ENCODE measurements around the gene UMPS.

The UMPS gene

DNA sequence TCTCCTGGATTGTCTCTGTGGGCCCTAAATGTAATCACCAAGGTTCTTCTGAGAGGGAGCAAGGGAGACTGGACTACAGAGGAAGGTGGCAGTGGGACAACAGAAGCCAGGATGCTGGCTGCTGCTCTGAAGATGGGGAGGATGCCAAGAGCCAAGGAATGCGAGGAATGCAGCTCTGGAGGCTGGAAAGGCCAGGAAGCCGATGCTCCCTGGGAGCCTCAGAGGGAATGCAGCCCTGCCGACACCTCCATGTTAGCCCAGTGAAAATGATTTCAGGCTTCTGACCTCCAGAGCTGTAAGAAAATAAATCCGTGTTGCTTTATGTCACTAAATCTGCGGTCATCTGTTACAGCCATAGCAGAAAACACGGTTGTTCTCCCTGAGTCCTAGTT, 44.1 kb downstream of the UMPS start:
- TF ChIP-seq SPI1 (IDR thresholded peaks at IDR 0.05; ENCODE audit: low read depth, low read length) (no peak), POLR2A (IDR thresholded peaks at IDR 0.05; ENCODE audit: low read depth, low read length) (no peak), POLR2AphosphoS5 (IDR thresholded peaks at IDR 0.05; ENCODE audit: low read depth, low read length) (no peak), POU2F2 (IDR thresholded peaks at IDR 0.05; ENCODE audit: low read depth, low read length) (no peak), TAF1 (IDR thresholded peaks at IDR 0.05; ENCODE audit: low read depth, low read length) (no peak)
- DNase-seq (ENCODE audit: insufficient read length, low spot score) = no peak
- FAIRE-seq = no peak

DNA sequence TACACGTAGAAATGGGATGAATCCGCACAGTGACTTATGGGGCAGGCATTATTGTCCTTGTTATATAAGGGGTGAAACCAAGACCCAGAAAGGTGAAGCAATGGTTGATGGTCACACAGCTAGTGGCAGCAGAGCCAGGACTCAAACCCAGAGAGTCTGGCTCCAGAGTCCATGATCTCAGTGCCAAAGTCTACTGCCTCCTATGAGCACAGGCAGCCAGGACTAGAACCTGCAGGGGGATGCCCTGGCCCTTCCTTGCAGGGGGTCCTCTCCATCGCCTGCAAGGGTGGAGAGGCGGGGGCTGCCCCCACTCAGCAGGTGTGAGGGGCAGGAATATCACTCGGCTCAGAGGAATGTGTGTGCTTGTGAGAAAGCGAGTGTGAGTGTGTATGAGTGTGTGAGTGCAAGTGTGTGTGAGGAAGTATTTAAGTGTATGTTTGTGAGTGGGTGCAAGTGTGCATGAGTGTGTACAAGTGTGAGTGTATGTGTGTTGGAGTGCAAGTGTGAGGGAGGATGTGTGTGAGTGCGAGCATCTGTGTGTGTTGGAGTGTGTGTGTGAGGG, 44.7 kb downstream of the UMPS start:
- FAIRE-seq = no peak
- TF ChIP-seq POLR2AphosphoS5 (IDR thresholded peaks at IDR 0.05; ENCODE audit: low read depth, low read length) (no peak), SPI1 (IDR thresholded peaks at IDR 0.05; ENCODE audit: low read depth, low read length) (no peak), TAF1 (IDR thresholded peaks at IDR 0.05; ENCODE audit: low read depth, low read length) (no peak), POLR2A (IDR thresholded peaks at IDR 0.05; ENCODE audit: low read depth, low read length) (no peak)
- DNase-seq (ENCODE audit: insufficient read length, low spot score) = no peak

DNA sequence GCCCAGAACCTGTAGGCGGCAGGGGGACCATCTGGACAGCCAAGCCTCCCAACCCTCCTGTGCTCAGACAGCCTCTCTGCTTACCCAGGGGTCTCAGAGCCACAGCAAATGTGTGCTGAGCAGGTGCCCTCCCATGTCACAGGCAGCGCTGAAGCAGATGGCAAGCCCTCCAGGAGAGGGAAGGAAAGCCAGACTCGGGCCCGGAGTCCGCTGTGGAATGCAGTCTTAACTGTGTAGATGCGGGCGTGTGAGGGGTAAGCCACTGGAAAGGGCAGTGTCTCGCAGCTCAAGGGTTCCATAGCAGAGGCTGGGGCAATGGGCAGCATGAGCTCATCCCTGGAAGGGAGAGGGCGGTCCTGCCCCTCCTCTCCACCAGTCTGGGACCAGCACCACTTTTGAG, 45.6 kb downstream of the UMPS start:
- no peak for DNase-seq (ENCODE audit: insufficient read length, low spot score)
- no peak for TF ChIP-seq POU2F2 (IDR thresholded peaks at IDR 0.05; ENCODE audit: low read depth, low read length)
- TF ChIP-seq POLR2AphosphoS5 (IDR thresholded peaks at IDR 0.05; ENCODE audit: low read depth, low read length) = no peak
- FAIRE-seq = no peak

DNA sequence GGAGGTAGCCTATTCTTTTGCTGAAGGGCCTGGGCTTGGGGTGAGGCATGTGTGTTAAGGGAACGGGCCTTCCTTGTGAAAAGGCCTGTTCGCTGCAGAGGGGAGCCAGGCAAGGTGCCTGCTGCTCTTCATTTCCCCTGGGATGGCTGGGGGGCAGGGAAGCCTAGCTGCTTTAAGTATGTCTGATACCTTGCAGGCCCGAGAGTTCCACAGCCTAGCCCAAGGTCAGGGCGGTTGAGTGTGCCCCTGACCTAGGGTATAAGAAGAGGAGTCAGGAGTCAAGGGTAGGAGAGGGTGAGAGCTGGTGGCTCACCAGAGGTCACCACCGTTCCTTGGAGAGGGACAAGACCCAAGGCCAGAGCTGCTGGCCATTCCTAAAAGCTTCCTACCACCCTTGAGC, 46.6 kb downstream of the UMPS start:
- DNase-seq (ENCODE audit: insufficient read length, low spot score) (no peak), FAIRE-seq (no peak)

DNA sequence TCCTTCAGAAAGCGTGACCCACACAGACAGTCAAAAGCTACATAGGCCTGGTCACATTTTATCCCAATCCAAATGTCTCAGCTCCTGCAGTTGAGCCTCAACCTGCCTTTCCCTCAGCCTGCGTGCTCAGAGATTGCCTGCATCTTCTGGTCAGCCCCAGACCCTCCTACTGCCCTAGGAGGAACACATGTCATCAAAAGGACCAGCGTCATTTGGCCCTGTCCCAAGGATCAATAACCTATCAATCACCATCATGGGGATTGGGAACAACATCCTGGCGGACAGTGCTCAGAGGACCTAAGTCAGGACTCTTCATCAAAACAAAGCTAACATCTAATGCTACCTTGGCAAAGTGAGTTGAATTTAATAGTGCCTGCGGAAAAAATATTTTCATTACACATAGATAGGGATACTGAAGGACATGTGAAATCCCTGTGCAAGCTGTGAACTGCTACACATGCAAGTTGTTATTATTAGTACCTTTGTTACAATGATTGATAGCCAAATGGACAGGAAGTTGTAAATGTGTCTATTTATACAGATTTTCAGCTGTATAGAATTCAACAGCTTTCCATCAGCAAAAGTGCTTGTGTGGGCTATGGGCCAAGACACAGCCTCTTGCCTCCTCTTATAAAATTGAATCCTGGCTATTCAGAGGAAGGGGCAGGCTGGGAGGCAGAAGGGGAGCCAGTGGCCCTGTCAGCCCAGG, 47.7 kb downstream of the UMPS start:
- peak; percentile 23 for FAIRE-seq
- TF ChIP-seq POU2F2 (IDR thresholded peaks at IDR 0.05; ENCODE audit: low read depth, low read length) = no peak
- TF ChIP-seq SPI1 (IDR thresholded peaks at IDR 0.05; ENCODE audit: low read depth, low read length) = no peak
- no peak for TF ChIP-seq POLR2A (IDR thresholded peaks at IDR 0.05; ENCODE audit: low read depth, low read length)
- TF ChIP-seq PAX5 (IDR thresholded peaks at IDR 0.05; ENCODE audit: insufficient read depth, low read length, severe bottlenecking) = no peak
- TF ChIP-seq TAF1 (IDR thresholded peaks at IDR 0.05; ENCODE audit: low read depth, low read length) = no peak
- no peak for TF ChIP-seq POLR2AphosphoS5 (IDR thresholded peaks at IDR 0.05; ENCODE audit: low read depth, low read length)
- no peak for DNase-seq (ENCODE audit: insufficient read length, low spot score)

More for the DNA sequence above, 46.6 kb downstream of the UMPS start:
- TF ChIP-seq POLR2A (IDR thresholded peaks at IDR 0.05; ENCODE audit: low read depth, low read length) (no peak), PAX5 (IDR thresholded peaks at IDR 0.05; ENCODE audit: insufficient read depth, low read length, severe bottlenecking) (no peak), SPI1 (IDR thresholded peaks at IDR 0.05; ENCODE audit: low read depth, low read length) (no peak), TAF1 (IDR thresholded peaks at IDR 0.05; ENCODE audit: low read depth, low read length) (no peak), POU2F2 (IDR thresholded peaks at IDR 0.05; ENCODE audit: low read depth, low read length) (no peak), POLR2AphosphoS5 (IDR thresholded peaks at IDR 0.05; ENCODE audit: low read depth, low read length) (no peak)

DNA sequence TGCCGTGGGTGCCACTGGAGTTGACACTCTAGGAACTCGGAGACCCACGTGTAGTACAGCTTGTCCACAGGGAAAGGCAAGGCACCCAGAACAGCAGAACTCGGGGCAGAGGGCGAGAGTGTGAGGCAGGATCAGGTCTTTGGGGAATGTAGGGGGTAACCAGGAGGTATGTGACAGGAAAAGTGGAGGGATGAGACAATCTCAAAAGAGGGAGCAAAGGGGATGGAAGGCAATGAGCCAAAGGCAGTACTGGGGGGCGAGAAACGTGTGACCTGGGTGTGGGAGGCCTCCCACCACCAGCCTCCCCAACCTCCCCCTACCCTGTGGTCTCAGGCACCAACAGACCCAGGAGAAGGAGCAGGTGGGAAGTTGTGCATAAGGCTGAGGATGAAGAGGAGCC, 48.9 kb downstream of the UMPS start:
- no peak for TF ChIP-seq PAX5 (IDR thresholded peaks at IDR 0.05; ENCODE audit: insufficient read depth, low read length, severe bottlenecking)
- no peak for FAIRE-seq
- no peak for DNase-seq (ENCODE audit: insufficient read length, low spot score)

DNA sequence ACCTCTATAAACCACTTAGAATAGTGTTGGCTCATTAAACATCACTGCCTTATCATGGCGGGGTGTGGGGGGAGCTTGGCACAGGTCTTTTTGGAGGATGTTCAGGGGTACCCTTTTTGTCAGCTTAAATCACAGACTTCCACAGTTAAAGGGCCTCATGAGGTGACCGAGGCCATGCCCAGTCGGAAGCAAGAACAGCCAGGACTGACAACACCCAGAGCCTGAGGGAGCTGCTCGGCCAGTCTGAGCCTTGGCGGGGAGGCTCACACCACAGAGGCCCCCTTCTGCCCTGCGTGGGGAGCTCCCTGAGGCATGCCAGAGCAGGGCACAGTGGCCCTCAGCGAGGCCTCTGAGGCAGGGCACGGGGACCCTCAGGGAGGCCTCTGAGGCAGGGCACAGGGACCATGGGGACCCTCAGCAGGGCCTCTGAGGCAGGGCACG, 49.5 kb downstream of the UMPS start:
- FAIRE-seq (no peak), DNase-seq (ENCODE audit: insufficient read length, low spot score) (no peak)
- TF ChIP-seq POU2F2 (IDR thresholded peaks at IDR 0.05; ENCODE audit: low read depth, low read length) (no peak), POLR2A (IDR thresholded peaks at IDR 0.05; ENCODE audit: low read depth, low read length) (no peak), TAF1 (IDR thresholded peaks at IDR 0.05; ENCODE audit: low read depth, low read length) (no peak), SPI1 (IDR thresholded peaks at IDR 0.05; ENCODE audit: low read depth, low read length) (no peak), POLR2AphosphoS5 (IDR thresholded peaks at IDR 0.05; ENCODE audit: low read depth, low read length) (no peak), PAX5 (IDR thresholded peaks at IDR 0.05; ENCODE audit: insufficient read depth, low read length, severe bottlenecking) (no peak)

DNA sequence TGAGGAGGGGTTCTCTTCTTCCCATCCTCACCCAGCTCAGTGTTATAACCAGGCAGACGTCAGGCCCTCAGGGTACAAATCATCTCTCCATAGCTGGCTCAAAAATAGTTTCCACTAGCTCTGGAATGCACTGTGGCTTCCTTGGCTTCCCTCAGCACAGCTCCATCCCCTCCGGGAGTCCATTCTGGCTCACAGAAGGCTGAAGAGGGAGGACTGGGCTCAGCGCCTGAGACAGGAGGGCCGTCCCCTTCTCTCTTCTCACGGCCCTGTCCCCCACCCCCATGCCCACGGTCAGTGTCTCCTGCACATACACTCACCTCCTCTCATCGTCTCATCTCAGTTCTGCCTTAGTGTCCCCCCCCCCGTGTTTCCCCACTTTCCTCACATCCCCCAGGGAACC, 50.1 kb downstream of the UMPS start:
- no peak for TF ChIP-seq SPI1 (IDR thresholded peaks at IDR 0.05; ENCODE audit: low read depth, low read length)
- TF ChIP-seq POLR2A (IDR thresholded peaks at IDR 0.05; ENCODE audit: low read depth, low read length) = no peak
- TF ChIP-seq TAF1 (IDR thresholded peaks at IDR 0.05; ENCODE audit: low read depth, low read length) = no peak
- TF ChIP-seq PAX5 (IDR thresholded peaks at IDR 0.05; ENCODE audit: insufficient read depth, low read length, severe bottlenecking) = no peak
- no peak for TF ChIP-seq POLR2AphosphoS5 (IDR thresholded peaks at IDR 0.05; ENCODE audit: low read depth, low read length)
- TF ChIP-seq POU2F2 (IDR thresholded peaks at IDR 0.05; ENCODE audit: low read depth, low read length) = no peak
- FAIRE-seq (peak; percentile 5), DNase-seq (ENCODE audit: insufficient read length, low spot score) (no peak)

DNA sequence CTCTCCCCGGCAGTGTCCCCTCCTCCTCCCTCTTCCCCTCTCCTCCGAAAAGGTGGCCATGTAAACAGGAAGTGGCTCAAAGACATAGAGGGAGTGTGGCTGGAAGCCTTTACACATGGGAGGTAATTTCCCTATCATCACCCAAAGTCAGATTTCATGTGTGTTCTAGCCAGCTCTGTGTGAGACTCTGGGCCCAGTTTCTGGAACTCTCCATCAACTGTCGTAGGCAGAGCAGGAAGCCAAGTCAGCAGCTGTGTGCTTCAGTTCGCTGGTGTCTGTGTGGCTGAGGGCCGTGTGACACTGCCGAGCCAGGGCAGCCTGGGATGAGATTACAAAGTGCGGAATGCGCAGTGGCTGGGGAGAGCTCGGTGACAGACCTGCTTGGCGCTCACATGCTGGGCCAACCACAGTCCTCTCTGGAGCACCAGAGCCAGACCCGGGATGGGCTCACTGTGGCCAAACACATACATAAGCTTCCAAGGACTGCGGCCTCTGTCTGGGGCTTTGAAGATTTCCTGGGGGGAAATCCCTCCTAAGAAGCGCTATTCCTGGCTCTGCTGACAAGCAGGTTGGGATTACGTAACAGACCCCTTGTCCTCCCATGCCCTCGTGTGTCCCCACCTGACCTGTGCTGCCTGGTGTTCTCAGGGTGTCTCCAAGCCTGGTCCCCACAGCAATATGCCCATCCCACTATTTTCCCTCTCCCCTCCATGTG, 50.7 kb downstream of the UMPS start:
- DNase-seq (ENCODE audit: insufficient read length, low spot score) (no peak), FAIRE-seq (peak; percentile 71)
- no peak for TF ChIP-seq TAF1 (IDR thresholded peaks at IDR 0.05; ENCODE audit: low read depth, low read length)
- peak; percentile 62 for TF ChIP-seq SPI1 (IDR thresholded peaks at IDR 0.05; ENCODE audit: low read depth, low read length)

All from GM12891 (cell line).